ENCODE measurements around the gene CELA3A.

The CELA3A gene

GRCh38 chr1:22001409-22001808, at the start of gene CELA3A:
CELA3A (plus strand) TSS chr1:22001657; CDS start chr1:22001675, 18 bp downstream.
- no peak for DNase-seq (ENCODE audit: extremely low read depth, insufficient read length)
- Histone ChIP-seq H3K27me3 (replicated peaks; ENCODE audit: control insufficient read depth, insufficient read depth, low read length) (no peaks in the 10 kb centered on the region; the same call in 1 of the 2 replicates), H3K4me3 (replicated peaks; ENCODE audit: low read depth, low read length) (no peak within 1 kb of the TSS), H3K36me3 (ENCODE audit: control insufficient read depth, insufficient read depth, low read length) (no peaks in the 10 kb centered on the region)
- TF ChIP-seq, protein P1, sequence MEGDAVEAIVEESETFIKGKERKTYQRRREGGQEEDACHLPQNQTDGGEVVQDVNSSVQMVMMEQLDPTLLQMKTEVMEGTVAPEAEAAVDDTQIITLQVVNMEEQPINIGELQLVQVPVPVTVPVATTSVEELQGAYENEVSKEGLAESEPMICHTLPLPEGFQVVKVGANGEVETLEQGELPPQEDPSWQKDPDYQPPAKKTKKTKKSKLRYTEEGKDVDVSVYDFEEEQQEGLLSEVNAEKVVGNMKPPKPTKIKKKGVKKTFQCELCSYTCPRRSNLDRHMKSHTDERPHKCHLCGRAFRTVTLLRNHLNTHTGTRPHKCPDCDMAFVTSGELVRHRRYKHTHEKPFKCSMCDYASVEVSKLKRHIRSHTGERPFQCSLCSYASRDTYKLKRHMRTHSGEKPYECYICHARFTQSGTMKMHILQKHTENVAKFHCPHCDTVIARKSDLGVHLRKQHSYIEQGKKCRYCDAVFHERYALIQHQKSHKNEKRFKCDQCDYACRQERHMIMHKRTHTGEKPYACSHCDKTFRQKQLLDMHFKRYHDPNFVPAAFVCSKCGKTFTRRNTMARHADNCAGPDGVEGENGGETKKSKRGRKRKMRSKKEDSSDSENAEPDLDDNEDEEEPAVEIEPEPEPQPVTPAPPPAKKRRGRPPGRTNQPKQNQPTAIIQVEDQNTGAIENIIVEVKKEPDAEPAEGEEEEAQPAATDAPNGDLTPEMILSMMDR (IDR thresholded peaks at IDR 0.05; ENCODE audit: insufficient read depth, low read length, poor library complexity, severe bottlenecking) = no peak

DNA sequence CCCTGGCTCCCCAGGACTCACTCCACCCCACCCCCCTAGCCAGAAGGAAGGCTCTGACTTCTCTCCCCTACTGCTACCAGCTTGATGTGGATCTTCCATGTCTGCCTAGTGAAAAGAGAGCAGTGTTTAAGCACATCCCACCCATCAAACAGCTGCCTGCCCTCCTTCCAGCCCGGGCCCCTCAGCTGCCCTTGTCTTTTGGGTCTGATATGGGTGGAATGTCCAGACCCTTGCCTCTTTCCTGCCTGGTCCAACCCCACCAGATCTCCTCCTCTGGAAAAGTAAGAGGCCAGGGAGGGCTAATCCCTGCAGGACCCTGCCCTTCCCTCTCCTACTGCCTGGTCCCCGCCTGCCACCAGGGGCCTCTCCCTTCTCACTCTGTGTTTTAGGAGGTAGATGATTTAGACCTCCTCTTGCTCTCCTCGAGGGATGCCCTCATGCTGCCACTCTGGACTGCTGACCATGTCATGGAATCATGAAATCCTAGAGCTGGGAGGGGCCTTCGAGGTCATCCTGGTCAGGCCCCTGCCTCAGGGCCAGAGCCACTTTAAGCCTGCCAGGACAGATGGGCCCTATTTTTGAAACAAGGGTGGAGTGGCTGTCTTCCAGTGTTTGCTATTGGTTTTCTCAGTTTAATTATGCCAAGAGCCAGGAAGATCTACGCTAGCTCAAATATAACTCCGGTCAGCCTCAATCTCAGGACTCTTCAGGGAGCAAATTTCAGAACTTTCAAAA, 48.5 kb upstream of the CELA3A start:
- DNase-seq (ENCODE audit: extremely low read depth, insufficient read length) = no peak
- no peak overlapping the region for H3K4me3 ChIP-seq (replicated peaks; ENCODE audit: low read depth, low read length)
- H3K27me3 ChIP-seq (replicated peaks; ENCODE audit: control insufficient read depth, insufficient read depth, low read length) = no peaks in the 10 kb centered on the region
- TF ChIP-seq, protein P1 (IDR thresholded peaks at IDR 0.05; ENCODE audit: insufficient read depth, low read length, poor library complexity, severe bottlenecking) = no peak
- no peaks in the 10 kb centered on the region for H3K36me3 ChIP-seq (ENCODE audit: control insufficient read depth, insufficient read depth, low read length)

- H3K4me3 ChIP-seq (replicated peaks; ENCODE audit: low read depth, low read length) = no peak overlapping the region
- H3K36me3 ChIP-seq (ENCODE audit: control insufficient read depth, insufficient read depth, low read length) = no peaks in the 10 kb centered on the region
- DNase-seq (ENCODE audit: extremely low read depth, insufficient read length) = no peak
- TF ChIP-seq, protein P1 (IDR thresholded peaks at IDR 0.05; ENCODE audit: insufficient read depth, low read length, poor library complexity, severe bottlenecking) = no peak
- H3K27me3 ChIP-seq (replicated peaks; ENCODE audit: control insufficient read depth, insufficient read depth, low read length) = no peaks in the 10 kb centered on the region
Measured at GRCh38 chr1:21955058-21955457, 46.4 kb upstream of the CELA3A start.

DNA sequence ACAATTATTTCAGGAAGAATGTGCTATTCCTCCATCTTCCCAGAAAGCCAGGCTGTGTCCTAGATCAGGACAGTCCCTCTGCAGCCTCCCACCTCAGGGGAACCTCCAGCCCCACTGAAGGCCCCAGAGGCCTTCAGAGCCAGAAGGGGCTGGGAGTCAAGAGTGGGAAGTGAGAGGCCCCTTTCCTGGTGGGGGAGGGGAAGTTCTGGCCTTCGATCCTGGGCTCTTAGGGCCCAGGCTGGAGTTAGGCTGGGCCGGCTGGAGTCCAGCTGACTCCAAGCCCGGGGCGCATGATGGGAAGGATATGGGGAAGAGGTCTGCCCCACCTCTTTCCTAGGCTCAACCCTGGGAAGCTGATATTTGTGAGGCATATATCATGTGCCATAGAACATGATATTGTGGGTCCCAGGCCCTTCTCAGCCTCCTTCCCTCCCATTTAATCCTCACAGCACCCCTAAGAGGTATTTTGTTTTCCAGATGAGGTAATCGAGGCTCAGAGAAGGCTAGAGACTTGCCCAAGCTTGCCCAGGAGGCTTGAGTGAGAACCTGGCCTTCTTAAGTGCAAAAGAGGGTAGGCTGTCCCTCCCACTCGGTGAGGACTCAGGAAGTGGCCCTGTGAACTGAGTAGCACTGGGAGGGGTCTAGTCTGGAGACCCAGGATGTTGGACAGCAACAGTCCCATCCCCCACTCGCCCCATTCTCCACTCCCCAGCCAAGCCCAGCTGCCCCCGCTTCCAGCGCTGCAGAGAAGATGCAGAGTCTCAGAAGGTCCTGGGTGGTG, 45.8 kb upstream of the CELA3A start:
- Histone ChIP-seq H3K36me3 (ENCODE audit: control insufficient read depth, insufficient read depth, low read length) (no peaks in the 10 kb centered on the region), H3K4me3 (replicated peaks; ENCODE audit: low read depth, low read length) (no peak overlapping the region), H3K27me3 (replicated peaks; ENCODE audit: control insufficient read depth, insufficient read depth, low read length) (no peaks in the 10 kb centered on the region)
- DNase-seq (ENCODE audit: extremely low read depth, insufficient read length) = no peak
- TF ChIP-seq, protein P1 (IDR thresholded peaks at IDR 0.05; ENCODE audit: insufficient read depth, low read length, poor library complexity, severe bottlenecking) = no peak

- no peak for DNase-seq (ENCODE audit: extremely low read depth, insufficient read length)
- Histone ChIP-seq H3K36me3 (ENCODE audit: control insufficient read depth, insufficient read depth, low read length) (no peaks in the 10 kb centered on the region), H3K27me3 (replicated peaks; ENCODE audit: control insufficient read depth, insufficient read depth, low read length) (no peaks in the 10 kb centered on the region), H3K4me3 (replicated peaks; ENCODE audit: low read depth, low read length) (no peak overlapping the region)
- TF ChIP-seq, protein P1 (IDR thresholded peaks at IDR 0.05; ENCODE audit: insufficient read depth, low read length, poor library complexity, severe bottlenecking) = no peak
Measured at GRCh38 chr1:21956720-21957552, 44.5 kb upstream of the CELA3A start.

All from GM06990 (cell line).